Endothelial cell of umbilical vein (primary cell): ENCODE measurements around the gene MINK1. TPM values are rescaled to one million over a fixed set of nuclear protein-coding genes. Genes with fewer than 3 reads are reported as not detected.

Source experiments
- BruUV-seq: library from RNA; stranded (reverse); fragments of 400-500 nt; replicated peaks from 2 replicates; lab custom pipeline; 2021; lab: Mats Ljungman, UMichigan
- CTCF ChIA-PET: fragments of 300-600, 350-600 bp; sonication (Branson Sonifier 250); formaldehyde crosslinking; loops from one replicate; lab custom pipeline; 2021; ENCODE audit warnings: antibody characterized with exemption, inconsistent platforms; lab: Charles Lee
- POLR2A ChIA-PET: fragments of 300-600, 350-600 bp; sonication (Branson Sonifier 250); formaldehyde crosslinking; loops from one replicate; lab custom pipeline; 2021; ENCODE audit warnings: antibody characterized with exemption, inconsistent platforms; lab: Charles Lee
- DNase-seq: peaks from one replicate; pipeline ENCODE4 v3.0.0-alpha.2; 2011; ENCODE audit warnings: low read depth, low spot score
- FAIRE-seq: peaks from 2 replicates; lab custom pipeline; 2011; peaks lifted over from hg19 to GRCh38; lab: Jason Lieb, UNC
- H2AFZ ChIP-seq: 2 replicates; pipeline ENCODE4 v1.6.0; 2012; ENCODE audit warnings: low read depth, low read length, control low read depth, inconsistent platforms
- H3K27ac ChIP-seq: 2 replicates; pipeline ENCODE4 v1.5.1; 2011; ENCODE audit warnings: low read depth, mild to moderate bottlenecking, control low read depth, low read length, moderate library complexity; ENCODE audit not compliant: insufficient read depth
- H3K27me3 ChIP-seq, 2 experiments: 2 replicates each; pipeline versions ENCODE4 v1.6.0 to v1.6.1; 2011; ENCODE audit warnings: low read length in 2 of 2, mixed read lengths in 1 of 2; ENCODE audit not compliant: control insufficient read depth in 2 of 2, insufficient read depth in 2 of 2
- H3K36me3 ChIP-seq, 2 experiments: 2 replicates in 1 of 2; 3 replicates in 1 of 2; pipeline ENCODE4 v1.5.1; 2011; ENCODE audit warnings: low read length in 2 of 2, mild to moderate bottlenecking in 1 of 2, moderate library complexity in 1 of 2; ENCODE audit not compliant: control insufficient read depth in 2 of 2, insufficient read depth in 2 of 2; ENCODE audit errors: extremely low read depth in 1 of 2
- H3K4me1 ChIP-seq: 3 replicates; pipeline ENCODE4 v1.5.1; 2011; ENCODE audit warnings: mild to moderate bottlenecking, low read length; ENCODE audit not compliant: control insufficient read depth, insufficient read depth; ENCODE audit errors: extremely low read depth
- H3K4me2 ChIP-seq: 2 replicates; pipeline ENCODE4 v1.6.1; 2011; ENCODE audit warnings: low read length, control low read depth, mixed read lengths; ENCODE audit not compliant: insufficient read depth
- H3K4me3 ChIP-seq, 3 experiments: fragments of 200-600 bp in 1 of 3; sonication (generic), shearing (Covaris generic) in 1 of 3; replicated peaks in 1 of 3; 2 replicates each; pipeline ENCODE4 v1.5.1; 2011 to 2016; ENCODE audit warnings: control low read depth in 3 of 3, low read length in 3 of 3, mild to moderate bottlenecking in 2 of 3, inconsistent platforms in 1 of 3, low read depth in 1 of 3, moderate library complexity in 1 of 3; ENCODE audit not compliant: insufficient read depth in 1 of 3
- H3K79me2 ChIP-seq: 2 replicates; pipeline ENCODE4 v1.6.0; 2012; ENCODE audit warnings: low read length, inconsistent platforms; ENCODE audit not compliant: control insufficient read depth, insufficient read depth
- H3K9ac ChIP-seq: replicated peaks from 2 replicates; pipeline ENCODE3; 2011; ENCODE audit warnings: low read length, control low read depth; ENCODE audit not compliant: insufficient read depth; ENCODE audit errors: extremely low read depth
- H3K9me1 ChIP-seq: replicated peaks from 3 replicates; pipeline ENCODE4 v1.6.0; 2011; ENCODE audit warnings: mild to moderate bottlenecking, low read length; ENCODE audit not compliant: control insufficient read depth, insufficient read depth; ENCODE audit errors: extremely low read depth
- H3K9me3 ChIP-seq: replicated peaks from 2 replicates; pipeline ENCODE4 v1.5.1; 2012; ENCODE audit warnings: low read length, inconsistent platforms; ENCODE audit not compliant: control insufficient read depth, insufficient read depth
- H4K20me1 ChIP-seq: replicated peaks from 2 replicates; pipeline ENCODE3; 2011; ENCODE audit warnings: mild to moderate bottlenecking, low read length; ENCODE audit not compliant: control insufficient read depth, insufficient read depth; ENCODE audit errors: extremely low read depth
- CTCF ChIP-seq, 2 donors: IDR thresholded peaks; 1 replicate in 1 of 2; 2 replicates in 1 of 2; pipeline ENCODE4 v1.5.1; 2011; ENCODE audit warnings: low read length in 2 of 2, mild to moderate bottlenecking in 2 of 2, moderate library complexity in 2 of 2, control low read depth in 1 of 2, inconsistent platforms in 1 of 2, low read depth in 1 of 2; ENCODE audit not compliant: insufficient read depth in 1 of 2; ENCODE audit errors: extremely low read depth in 1 of 2
- EZH2 ChIP-seq: IDR thresholded peaks from 2 replicates; pipeline ENCODE4 v1.6.1; 2012; ENCODE audit warnings: borderline replicate concordance, low read depth, mild to moderate bottlenecking, moderate library complexity, low read length, inconsistent platforms; ENCODE audit not compliant: severe bottlenecking
- FOS ChIP-seq: IDR thresholded peaks from 2 replicates; pipeline ENCODE4 v1.6.1; 2011; ENCODE audit warnings: mild to moderate bottlenecking, low read length, moderate library complexity, borderline replicate concordance; ENCODE audit not compliant: insufficient read depth
- JUN ChIP-seq: IDR thresholded peaks from 2 replicates; pipeline ENCODE4 v1.6.1; 2011; ENCODE audit warnings: borderline replicate concordance, low read depth; ENCODE audit not compliant: insufficient read length, insufficient read depth
- MYC ChIP-seq: IDR thresholded peaks from one replicate; pipeline ENCODE4 v1.6.1; 2011; ENCODE audit warnings: mild to moderate bottlenecking, low read depth, low read length
- POLR2AphosphoS5 ChIP-seq: IDR thresholded peaks from 2 replicates; pipeline ENCODE4 v1.6.1; 2012; ENCODE audit warnings: low read depth, mild to moderate bottlenecking, control low read depth, low read length, moderate library complexity; ENCODE audit not compliant: insufficient read depth
- dilution Hi-C: fragments of 300-500 bp; cut with MboI; formaldehyde crosslinking; loops from one replicate; pipeline ENCODE4 v1.15.0; 2019; ENCODE audit warnings: low sequenced_read_pairs; ENCODE audit not compliant: extremely low pct_ligation_motif_present
- intact Hi-C: fragments of 100-400 bp; cut with micrococcal nuclease; formaldehyde crosslinking; loops from one replicate; pipeline ENCODE4 v1.10.0; 2022
- polyA plus RNA-seq, 4 experiments: library from polyadenylated mRNA; depleted of rRNA in 3 of 4; stranded (reverse) in 3 of 4; unstranded in 1 of 4; fragments of >200 nt; gene quantifications; 2 replicates each; pipeline versions ENCODE4 v1.2.1 to v1.2.3, GENCODE V29; 2011 to 2012; ENCODE audit warnings: missing spikeins in 1 of 4
- total RNA-seq: library from RNA; stranded (reverse); gene quantifications from 2 replicates; pipeline ENCODE4 v1.2.3, GENCODE V29; 2021

Gene MINK1
- total and polyA plus RNA-seq, 2 donors (not counting 3 experiments of a cell fraction or from before 2014, with no cell fraction given): 53.6 to 89.4 TPM

DNA sequence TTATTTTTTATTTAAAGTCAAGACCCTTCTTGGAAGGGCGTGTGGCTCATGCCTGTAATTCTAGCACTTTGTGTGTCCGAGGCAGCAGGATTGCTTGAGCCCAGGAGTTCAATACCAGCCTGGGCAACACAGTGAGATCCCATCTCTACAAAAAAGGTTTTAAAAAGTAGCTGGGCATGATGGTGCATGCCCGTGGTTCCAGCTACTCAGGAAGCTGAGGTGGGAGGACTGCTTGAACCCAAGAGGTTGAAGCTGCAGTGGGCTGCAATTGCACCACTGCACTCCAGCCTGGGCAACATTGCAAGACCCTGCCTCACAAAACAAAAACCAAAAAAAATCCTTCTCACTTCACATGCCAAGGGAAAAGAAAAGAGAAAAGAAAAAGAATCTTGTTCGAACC lies 29.6 kb downstream of the MINK1 start:
- H3K4me1 ChIP-seq: peaks cover 28% of the 10 kb centered on the region
- H3K4me2 ChIP-seq: no peak overlapping the region
- intact Hi-C loops (no loop called here), dilution Hi-C loops (no loop called here)
- no peak overlapping the region for H2AFZ ChIP-seq
- peaks cover 0 to 2% of the 10 kb centered on the region in 2 experiments for H3K36me3 ChIP-seq
- no peaks in the 10 kb centered on the region for H3K9me1 ChIP-seq
- no TSS peak for BruUV-seq
- no peaks in the 10 kb centered on the region for H3K27me3 ChIP-seq
- ChIA-PET CTCF (interaction anchor here (0.8 to 2.1 kb wide), 3 partner anchors 19 to 76 kb away, joined by 3 to 4 read pairs (median 3); no protein-coding TSS in a partner anchor), POLR2A (interaction anchor here (0.6 kb wide), 1 partner anchor 8 kb away, joined by 3 read pairs; no protein-coding TSS in a partner anchor)
- no peak overlapping the region for H3K4me3 ChIP-seq
- H3K9ac ChIP-seq: no peak overlapping the region
- peaks cover 27% of the 10 kb centered on the region for H3K79me2 ChIP-seq
- no peaks in the 10 kb centered on the region for H4K20me1 ChIP-seq
- no peak for FAIRE-seq
- no peak overlapping the region for H3K27ac ChIP-seq
- no peaks in the 10 kb centered on the region for H3K9me3 ChIP-seq
- no peak for DNase-seq
- TF ChIP-seq FOS (no peak), JUN (no peak), MYC (no peak), POLR2AphosphoS5 (no peak), CTCF (IDR thresholded peaks at IDR 0.05; ENCODE audit: extremely low read depth in 1 of 2, insufficient read depth in 1 of 2, low read depth in 1 of 2, low read length in 2 of 2) (no peak), EZH2 (no peak)
